OCI-LY1 (cell line): ENCODE measurements around the gene PSEN1.

Experiments
- H2AFZ ChIP-seq: fragments of 200-600 bp; sonication (generic), shearing (Covaris generic); 2 replicates; pipeline ENCODE4 v1.6.0; 2014; ENCODE audit warnings: antibody characterized with exemption, mild to moderate bottlenecking, low read length
- H3F3A ChIP-seq: fragments of 200-600 bp; sonication (generic), shearing (Covaris generic); 2 replicates; pipeline ENCODE4 v1.6.0; 2014; ENCODE audit warnings: mild to moderate bottlenecking, antibody characterized with exemption, low read length, moderate library complexity; ENCODE audit not compliant: insufficient read depth
- H3K27ac ChIP-seq: fragments of 200-600 bp; sonication (generic); 2 replicates; pipeline ENCODE4 v1.5.1; 2014; ENCODE audit warnings: low read length, mixed run types, mild to moderate bottlenecking, low read depth; ENCODE audit not compliant: poor library complexity, severe bottlenecking
- H3K27me3 ChIP-seq: fragments of 200-600 bp; sonication (generic); 2 replicates; pipeline ENCODE4 v1.6.0; 2014; ENCODE audit warnings: antibody characterized with exemption, mild to moderate bottlenecking, low read length, moderate library complexity; ENCODE audit not compliant: insufficient read depth
- H3K36me3 ChIP-seq: fragments of 200-600 bp; sonication (generic); 2 replicates; pipeline ENCODE4 v1.6.1; 2014; ENCODE audit warnings: mild to moderate bottlenecking, antibody characterized with exemption, low read length, moderate library complexity, mixed read lengths; ENCODE audit not compliant: insufficient read depth
- H3K4me1 ChIP-seq: fragments of 200-600 bp; sonication (generic); 2 replicates; pipeline ENCODE4 v1.5.1; 2014; ENCODE audit warnings: mild to moderate bottlenecking, low read length, moderate library complexity; ENCODE audit not compliant: insufficient read depth, severe bottlenecking
- H3K4me2 ChIP-seq: fragments of 200-600 bp; sonication (generic), shearing (Covaris generic); 2 replicates; pipeline ENCODE4 v1.6.1; 2014; ENCODE audit warnings: low read length
- H3K4me3 ChIP-seq: fragments of 200-600 bp; sonication (generic); 2 replicates; pipeline ENCODE4 v1.5.1; 2014; ENCODE audit warnings: low read length, low read depth, mild to moderate bottlenecking, mixed read lengths; ENCODE audit not compliant: poor library complexity, severe bottlenecking
- H3K79me2 ChIP-seq: fragments of 200-600 bp; shearing (Covaris generic); 2 replicates; pipeline ENCODE4 v1.6.1; 2016; ENCODE audit warnings: mixed run types, low read length, mixed read lengths; ENCODE audit not compliant: insufficient read depth
- H3K9ac ChIP-seq: fragments of 200-600 bp; sonication (generic), shearing (Covaris generic); 2 replicates; pipeline ENCODE4 v1.6.1; 2014; ENCODE audit warnings: mild to moderate bottlenecking, low read length, mixed read lengths
- H3K9me2 ChIP-seq: fragments of 200-600 bp; sonication (generic), shearing (Covaris generic); 2 replicates; pipeline ENCODE4 v1.6.1; 2014; ENCODE audit warnings: low read depth, mild to moderate bottlenecking, low read length, mixed read lengths
- H3K9me3 ChIP-seq: fragments of 200-600 bp; shearing (Covaris generic); 2 replicates; pipeline ENCODE4 v1.6.1; 2014; ENCODE audit warnings: low read length, mixed read lengths
- H4K20me1 ChIP-seq: fragments of 200-600 bp; sonication (generic), shearing (Covaris generic); 2 replicates; pipeline ENCODE4 v1.6.0; 2016; ENCODE audit warnings: mild to moderate bottlenecking, low read length; ENCODE audit not compliant: insufficient read depth
- EZH2 ChIP-seq: fragments of 200-600 bp; sonication (generic), shearing (Covaris generic); IDR thresholded peaks from 2 replicates; pipeline ENCODE4 v1.8.0; 2017; ENCODE audit warnings: borderline replicate concordance, mixed run types, mild to moderate bottlenecking, antibody characterized with exemption, low read length, moderate library complexity, mixed read lengths
- TF ChIP-seq, protein P1 (sequence below): fragments of 200-600 bp; sonication (generic), shearing (Covaris generic); IDR thresholded peaks from 2 replicates; pipeline ENCODE4 v1.5.1; 2017; ENCODE audit warnings: mild to moderate bottlenecking, antibody characterized with exemption, low read length, moderate library complexity, mixed read lengths

PSEN1 gene

DNA sequence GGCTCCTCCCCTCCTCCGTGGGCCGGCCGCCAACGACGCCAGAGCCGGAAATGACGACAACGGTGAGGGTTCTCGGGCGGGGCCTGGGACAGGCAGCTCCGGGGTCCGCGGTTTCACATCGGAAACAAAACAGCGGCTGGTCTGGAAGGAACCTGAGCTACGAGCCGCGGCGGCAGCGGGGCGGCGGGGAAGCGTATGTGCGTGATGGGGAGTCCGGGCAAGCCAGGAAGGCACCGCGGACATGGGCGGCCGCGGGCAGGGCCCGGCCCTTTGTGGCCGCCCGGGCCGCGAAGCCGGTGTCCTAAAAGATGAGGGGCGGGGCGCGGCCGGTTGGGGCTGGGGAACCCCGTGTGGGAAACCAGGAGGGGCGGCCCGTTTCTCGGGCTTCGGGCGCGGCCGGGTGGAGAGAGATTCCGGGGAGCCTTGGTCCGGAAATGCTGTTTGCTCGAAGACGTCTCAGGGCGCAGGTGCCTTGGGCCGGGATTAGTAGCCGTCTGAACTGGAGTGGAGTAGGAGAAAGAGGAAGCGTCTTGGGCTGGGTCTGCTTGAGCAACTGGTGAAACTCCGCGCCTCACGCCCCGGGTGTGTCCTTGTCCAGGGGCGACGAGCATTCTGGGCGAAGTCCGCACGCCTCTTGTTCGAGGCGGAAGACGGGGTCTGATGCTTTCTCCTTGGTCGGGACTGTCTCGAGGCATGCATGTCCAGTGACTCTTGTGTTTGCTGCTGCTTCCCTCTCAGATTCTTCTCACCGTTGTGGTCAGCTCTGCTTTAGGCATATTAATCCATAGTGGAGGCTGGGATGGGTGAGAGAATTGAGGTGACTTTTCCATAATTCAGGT is at the start of gene PSEN1:
Gene PSEN1, plus strand, starts transcription at position 121 of the 839 bp plus-strand sequence. CDS start 11,513 bp downstream, outside the sequence.
- Histone ChIP-seq H3K9me3 (no peaks in the 10 kb centered on the region), H2AFZ (peak within 1 kb of the TSS; percentile 50), H3F3A (peaks cover 4% of the 10 kb centered on the region; the same call in 1 of the 2 replicates), H3K27me3 (no peaks in the 10 kb centered on the region), H3K4me3 (peak within 1 kb of the TSS; percentile 78), H3K27ac (peak within 1 kb of the TSS; percentile 63), H3K4me1 (peaks cover 17% of the 10 kb centered on the region), H3K9me2 (no peaks in the 10 kb centered on the region), H4K20me1 (no peaks in the 10 kb centered on the region), H3K79me2 (peaks cover 25% of the 10 kb centered on the region), H3K36me3 (no peaks in the 10 kb centered on the region), H3K9ac (peak within 1 kb of the TSS; percentile 86), H3K4me2 (peak within 1 kb of the TSS; percentile 96)
- TF ChIP-seq, protein P1, sequence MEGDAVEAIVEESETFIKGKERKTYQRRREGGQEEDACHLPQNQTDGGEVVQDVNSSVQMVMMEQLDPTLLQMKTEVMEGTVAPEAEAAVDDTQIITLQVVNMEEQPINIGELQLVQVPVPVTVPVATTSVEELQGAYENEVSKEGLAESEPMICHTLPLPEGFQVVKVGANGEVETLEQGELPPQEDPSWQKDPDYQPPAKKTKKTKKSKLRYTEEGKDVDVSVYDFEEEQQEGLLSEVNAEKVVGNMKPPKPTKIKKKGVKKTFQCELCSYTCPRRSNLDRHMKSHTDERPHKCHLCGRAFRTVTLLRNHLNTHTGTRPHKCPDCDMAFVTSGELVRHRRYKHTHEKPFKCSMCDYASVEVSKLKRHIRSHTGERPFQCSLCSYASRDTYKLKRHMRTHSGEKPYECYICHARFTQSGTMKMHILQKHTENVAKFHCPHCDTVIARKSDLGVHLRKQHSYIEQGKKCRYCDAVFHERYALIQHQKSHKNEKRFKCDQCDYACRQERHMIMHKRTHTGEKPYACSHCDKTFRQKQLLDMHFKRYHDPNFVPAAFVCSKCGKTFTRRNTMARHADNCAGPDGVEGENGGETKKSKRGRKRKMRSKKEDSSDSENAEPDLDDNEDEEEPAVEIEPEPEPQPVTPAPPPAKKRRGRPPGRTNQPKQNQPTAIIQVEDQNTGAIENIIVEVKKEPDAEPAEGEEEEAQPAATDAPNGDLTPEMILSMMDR, result no peak
- no peak for TF ChIP-seq EZH2

- H3K9ac ChIP-seq, result no peak overlapping the region
- H3K27me3 ChIP-seq, result no peaks in the 10 kb centered on the region
- no peaks in the 10 kb centered on the region for H3K9me3 ChIP-seq
- H3K9me2 ChIP-seq, result no peaks in the 10 kb centered on the region
- no peak overlapping the region for H3K27ac ChIP-seq
- no peak overlapping the region for H2AFZ ChIP-seq
- H4K20me1 ChIP-seq, result no peaks in the 10 kb centered on the region
- H3K79me2 ChIP-seq, result no peaks in the 10 kb centered on the region
- H3K4me3 ChIP-seq, result no peak overlapping the region
- no peak overlapping the region for H3K4me2 ChIP-seq
- H3K36me3 ChIP-seq, result peaks cover 84% of the 10 kb centered on the region
- no peaks in the 10 kb centered on the region for H3K4me1 ChIP-seq
- no peak for TF ChIP-seq EZH2
- TF ChIP-seq, protein P1, result no peak
- no peaks in the 10 kb centered on the region for H3F3A ChIP-seq
These were observed 45.3 kb upstream of the PSEN1 start for GRCh38 chr14:73091044-73091443.

DNA sequence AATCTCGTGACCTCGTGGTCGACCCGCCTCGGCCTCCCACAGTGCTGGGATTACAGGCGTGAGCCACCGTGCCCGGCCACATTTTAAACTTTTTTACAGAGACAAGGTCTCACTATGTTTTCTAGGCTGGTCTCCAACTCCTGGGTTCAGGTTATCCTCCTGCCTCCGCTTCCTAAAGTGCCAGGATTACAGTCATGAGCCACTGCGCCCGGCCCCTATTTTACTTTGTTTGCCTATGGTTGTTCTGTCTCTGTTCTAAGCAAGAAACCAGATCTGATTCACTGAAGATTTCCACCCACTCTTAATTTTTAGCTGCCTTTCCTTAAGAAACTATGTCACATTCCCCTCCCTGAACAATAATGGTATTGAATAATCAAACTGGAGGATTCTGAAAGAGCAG is 38.9 kb upstream of the PSEN1 start:
- H3K9me2 ChIP-seq, result no peaks in the 10 kb centered on the region
- no peaks in the 10 kb centered on the region for H3K9me3 ChIP-seq
- no peaks in the 10 kb centered on the region for H4K20me1 ChIP-seq
- H3K4me3 ChIP-seq, result no peak overlapping the region
- H3K4me1 ChIP-seq, result no peaks in the 10 kb centered on the region
- no peak overlapping the region for H3K4me2 ChIP-seq
- H3K9ac ChIP-seq, result no peak overlapping the region
- TF ChIP-seq EZH2, result no peak
- TF ChIP-seq, protein P1, result no peak
- H3K36me3 ChIP-seq, result peaks cover 86% of the 10 kb centered on the region
- H3F3A ChIP-seq, result no peaks in the 10 kb centered on the region; the same call in 1 of the 2 replicates
- H3K27me3 ChIP-seq, result no peaks in the 10 kb centered on the region
- H3K27ac ChIP-seq, result no peak overlapping the region
- no peak overlapping the region for H2AFZ ChIP-seq
- no peaks in the 10 kb centered on the region for H3K79me2 ChIP-seq
